Stomach (tissue), 4 donors: ENCODE measurements around the gene DYSF.

Experiments
- CTCF ChIP-seq, 7 experiments: fragments of 450-650 bp in 4 of 7; fragments of 200-600 bp in 3 of 7; sonication (generic) in 3 of 7; IDR thresholded peaks; one replicate each; pipeline ENCODE4 v1.5.1; 2016 to 2019; ENCODE audit warnings: antibody characterized with exemption in 7 of 7, control low read depth in 2 of 7, mild to moderate bottlenecking in 1 of 7
- POLR2A ChIP-seq, 4 donors: fragments of 450-650 bp; IDR thresholded peaks; one replicate each; pipeline ENCODE4 v1.6.1; 2016; ENCODE audit warnings: antibody characterized with exemption in 4 of 4, control low read depth in 2 of 4, mild to moderate bottlenecking in 1 of 4, moderate library complexity in 1 of 4

- no peak for TF ChIP-seq POLR2A (IDR thresholded peaks at IDR 0.05)
- no peak for TF ChIP-seq CTCF (IDR thresholded peaks at IDR 0.05)
Observed at GRCh38 chr2:71721362-71721665, 268.0 kb downstream of the DYSF start.
